GM20000 (cell line): ENCODE data around the gene GJE1.
"Not testable (repeated sequence)": the region's sequence is repeated elsewhere in the genome, so short reads cannot be mapped to it uniquely, and the experiment has no call there.

Experiments used
- DNase-seq: peaks from one replicate; pipeline ENCODE4 v3.0.0; 2012; ENCODE audit warnings: low spot score
- TF ChIP-seq, protein P1 (sequence below): IDR thresholded peaks from 2 replicates; pipeline ENCODE4 v1.5.1; 2012; ENCODE audit warnings: mild to moderate bottlenecking, control low read depth; ENCODE audit errors: extremely low read depth, missing control alignments

GJE1 gene

DNA sequence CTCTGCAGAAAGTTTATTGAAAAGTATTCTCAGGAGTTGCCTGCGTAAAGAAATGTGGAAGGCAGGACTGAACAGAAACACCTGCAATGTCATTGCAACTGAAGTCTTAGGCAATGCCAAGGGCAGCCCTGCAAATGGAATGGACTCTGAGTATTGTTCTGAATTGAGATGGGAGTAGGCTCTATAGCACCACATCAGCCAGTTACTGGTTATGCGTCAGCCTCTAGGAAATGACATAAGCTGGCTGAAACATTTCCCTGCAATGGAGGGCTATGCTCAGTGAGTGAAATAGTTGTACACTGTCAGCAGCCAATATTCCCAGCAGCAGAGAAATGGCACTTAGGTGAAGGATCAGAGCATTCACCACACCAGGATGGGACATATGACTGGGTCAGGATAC is 13.8 kb upstream of the GJE1 start:
- TF ChIP-seq, protein P1, sequence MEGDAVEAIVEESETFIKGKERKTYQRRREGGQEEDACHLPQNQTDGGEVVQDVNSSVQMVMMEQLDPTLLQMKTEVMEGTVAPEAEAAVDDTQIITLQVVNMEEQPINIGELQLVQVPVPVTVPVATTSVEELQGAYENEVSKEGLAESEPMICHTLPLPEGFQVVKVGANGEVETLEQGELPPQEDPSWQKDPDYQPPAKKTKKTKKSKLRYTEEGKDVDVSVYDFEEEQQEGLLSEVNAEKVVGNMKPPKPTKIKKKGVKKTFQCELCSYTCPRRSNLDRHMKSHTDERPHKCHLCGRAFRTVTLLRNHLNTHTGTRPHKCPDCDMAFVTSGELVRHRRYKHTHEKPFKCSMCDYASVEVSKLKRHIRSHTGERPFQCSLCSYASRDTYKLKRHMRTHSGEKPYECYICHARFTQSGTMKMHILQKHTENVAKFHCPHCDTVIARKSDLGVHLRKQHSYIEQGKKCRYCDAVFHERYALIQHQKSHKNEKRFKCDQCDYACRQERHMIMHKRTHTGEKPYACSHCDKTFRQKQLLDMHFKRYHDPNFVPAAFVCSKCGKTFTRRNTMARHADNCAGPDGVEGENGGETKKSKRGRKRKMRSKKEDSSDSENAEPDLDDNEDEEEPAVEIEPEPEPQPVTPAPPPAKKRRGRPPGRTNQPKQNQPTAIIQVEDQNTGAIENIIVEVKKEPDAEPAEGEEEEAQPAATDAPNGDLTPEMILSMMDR = no peak
- DNase-seq = no peak

DNA sequence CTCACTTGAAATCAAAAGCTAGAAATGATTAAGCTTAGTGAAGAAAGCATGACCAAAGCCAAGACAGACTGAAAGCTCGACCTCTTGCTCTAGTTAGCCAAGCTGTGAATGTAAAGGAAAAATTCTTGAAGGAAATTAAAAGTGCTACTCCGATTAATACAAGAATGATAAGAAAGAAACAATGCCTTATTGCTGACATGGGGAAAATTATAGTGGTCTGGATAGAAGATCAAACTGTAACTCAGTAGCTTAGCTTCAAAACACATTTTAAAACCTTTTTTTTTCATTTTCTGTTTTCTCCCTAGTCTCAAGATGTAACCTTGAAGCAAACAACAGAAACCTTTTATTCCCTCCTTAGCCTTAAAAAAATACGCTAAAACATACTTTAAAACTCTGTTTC is 11.4 kb upstream of the GJE1 start:
- no peak for DNase-seq
- TF ChIP-seq, protein P1 = no peak

DNA sequence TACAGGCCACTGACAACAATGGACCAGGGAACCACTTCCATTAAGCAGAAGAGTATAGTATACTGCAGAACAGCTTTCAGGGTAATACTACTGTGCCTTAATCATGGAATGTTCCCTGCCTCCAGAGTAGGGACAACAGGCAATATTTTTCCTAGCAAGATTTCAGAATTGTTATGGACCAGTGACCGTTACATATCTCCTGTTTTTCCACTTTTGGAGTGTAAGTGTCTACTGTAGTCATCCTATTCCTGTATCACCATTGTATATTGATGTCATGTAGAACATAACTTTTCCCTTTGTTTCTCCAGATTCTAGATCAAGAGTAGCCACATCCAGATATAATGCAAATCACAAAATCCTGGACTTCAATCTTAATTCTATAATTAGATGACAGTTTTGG is 1.9 kb upstream of the GJE1 start:
- DNase-seq = no peak
- TF ChIP-seq, protein P1 = no peak

DNA sequence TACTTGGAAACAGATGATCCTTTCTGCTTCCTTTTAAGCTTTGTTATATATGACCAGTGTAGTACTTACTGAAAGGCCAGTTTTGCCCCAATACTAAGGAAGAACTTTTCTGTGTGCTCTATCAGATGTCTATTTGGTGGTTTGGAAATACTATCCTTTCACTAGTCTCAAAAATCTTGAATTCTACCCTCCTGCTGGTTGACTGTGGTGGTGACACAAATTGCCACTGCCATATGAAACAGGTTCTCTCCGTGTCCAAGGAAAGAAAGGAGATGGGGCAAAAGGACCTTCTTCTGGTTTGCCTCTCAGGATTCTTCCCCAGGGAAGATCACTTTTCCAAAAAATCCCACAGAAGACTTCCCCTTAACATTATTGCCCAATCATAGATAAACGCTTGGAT is 6.2 kb downstream of the GJE1 start:
- DNase-seq = no peak
- TF ChIP-seq, protein P1 = no peak

DNA sequence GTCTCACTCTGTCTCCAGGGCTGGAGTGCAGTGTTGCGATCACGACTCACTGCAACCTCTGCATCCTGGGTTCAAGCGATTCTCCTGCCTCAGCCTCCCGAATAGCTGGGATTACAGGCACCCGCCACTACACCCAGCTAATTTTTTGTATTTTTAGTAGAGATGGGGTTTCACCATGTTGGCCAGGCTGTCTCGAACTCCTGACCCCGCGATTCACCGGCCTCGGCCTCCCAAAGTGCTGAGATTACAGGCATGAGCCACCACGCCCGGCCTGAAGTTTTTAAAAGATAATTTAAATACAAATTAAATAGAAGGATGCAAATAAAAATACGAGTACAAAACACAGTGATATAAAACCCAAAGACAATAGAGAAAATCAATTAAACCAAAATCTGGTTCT is 8.8 kb downstream of the GJE1 start:
- DNase-seq = not testable (repeated sequence)

DNA sequence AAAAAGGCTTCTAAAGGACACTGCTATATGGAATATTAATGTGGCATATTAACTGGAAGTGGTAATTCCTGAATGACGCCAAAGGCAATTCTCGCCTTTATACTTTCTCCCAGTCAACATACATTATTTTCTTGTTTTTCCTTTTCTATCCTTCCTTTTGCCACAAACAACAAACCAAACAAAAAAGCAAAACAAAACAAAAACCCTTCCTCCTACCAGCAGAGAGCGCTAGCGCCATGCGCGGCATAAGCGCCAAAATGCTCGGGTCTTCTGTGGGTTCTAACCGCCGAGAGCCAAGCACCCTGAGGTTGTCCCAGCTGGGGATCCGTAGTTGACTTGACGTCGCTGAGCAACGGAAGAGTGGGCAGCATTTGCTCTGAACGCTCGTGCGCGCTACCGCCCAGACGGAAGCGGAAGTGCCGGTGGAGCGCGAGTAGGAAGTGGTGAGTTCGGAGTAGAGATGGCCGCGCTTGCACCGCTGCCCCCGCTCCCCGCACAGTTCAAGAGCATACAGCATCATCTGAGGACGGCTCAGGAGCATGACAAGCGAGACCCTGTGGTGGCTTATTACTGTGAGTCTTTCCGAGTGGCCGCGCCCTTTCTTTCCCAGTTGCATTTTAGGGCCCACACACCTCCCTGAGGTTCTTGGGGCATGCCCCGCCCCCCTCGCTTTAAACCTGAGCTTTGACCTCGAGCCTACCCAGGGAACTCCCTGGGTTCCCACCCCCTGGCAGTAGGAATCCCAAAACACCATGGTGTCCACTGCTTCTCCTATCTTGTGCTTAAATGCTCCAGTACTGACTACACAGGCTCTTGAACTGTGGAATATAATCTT is 14.3 kb downstream of the GJE1 start, which contains the start of the genes NMBR and VTA1:
Gene NMBR (minus strand): TSS at position 295 of the 835 bp plus-strand sequence. CDS start 58,464 bp downstream, outside the sequence.
Gene VTA1 (plus strand): TSS at position 436 of the 835 bp plus-strand sequence. CDS start 25 bp downstream, at position 461.
- TF ChIP-seq, protein P1 = peak; percentile 84
- peak; percentile 85 for DNase-seq

DNA sequence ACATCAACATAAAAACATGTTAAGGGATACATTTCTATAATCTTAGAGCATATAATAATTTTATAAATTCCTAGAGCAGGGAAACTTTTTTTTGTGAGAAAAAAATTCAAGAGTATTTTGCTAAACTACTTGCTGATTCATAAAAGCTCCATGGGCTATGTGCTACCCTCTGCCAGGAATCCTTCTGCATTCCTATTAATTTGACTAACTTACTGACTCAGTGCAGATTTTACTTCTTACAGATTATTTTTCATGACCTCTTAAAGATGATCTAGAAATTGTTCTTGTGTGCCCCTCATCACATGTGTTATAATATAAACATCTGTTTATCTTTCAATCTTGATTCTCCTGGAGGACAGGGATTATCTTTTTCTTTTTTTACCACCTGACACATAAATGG is 20.0 kb downstream of the GJE1 start:
- TF ChIP-seq, protein P1 = no peak
- DNase-seq = no peak

DNA sequence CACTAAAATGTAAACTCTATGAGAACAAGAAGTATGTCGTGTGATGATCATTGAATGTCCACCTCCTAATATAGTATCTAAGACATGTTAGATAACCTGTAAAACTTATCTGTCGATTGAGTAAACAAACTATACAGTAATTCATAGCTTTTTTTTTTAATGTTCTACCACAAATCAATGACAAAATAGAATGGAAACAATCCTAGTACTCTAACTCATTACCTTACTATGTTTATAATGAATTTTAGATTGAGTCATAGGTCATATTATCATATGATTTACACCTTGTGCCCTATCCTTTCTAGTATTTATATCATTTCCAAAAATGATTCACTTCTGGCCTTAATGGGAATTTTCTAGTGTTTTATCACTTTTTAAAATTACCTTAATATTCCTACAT is 20.5 kb downstream of the GJE1 start:
- TF ChIP-seq, protein P1 = no peak
- DNase-seq = no peak
